SKM-1 treated with dmso at 0.1 percent for 144 hours (cell line): ENCODE measurements around the gene PLA2G4C.

ENCODE experiments used
- DNase-seq: peaks from one replicate; lab custom pipeline; 2025; ENCODE audit not compliant: unreplicated experiment; lab: John Stamatoyannopoulos, UW

The PLA2G4C gene

GRCh38 chr19:48059331-48059730, 51.3 kb downstream of the PLA2G4C start:
- DNase-seq = no peak

GRCh38 chr19:48053856-48054255, 56.8 kb downstream of the PLA2G4C start:
- DNase-seq = no peak

- DNase-seq = no peak
Observed at GRCh38 chr19:48053076-48053475, 57.5 kb downstream of the PLA2G4C start.

GRCh38 chr19:48051335-48052033, 59.1 kb downstream of the PLA2G4C start:
- no peak for DNase-seq

- no peak for DNase-seq
Observed at GRCh38 chr19:48044561-48044960, 66.1 kb downstream of the PLA2G4C start.

- DNase-seq = no peak
Observed at GRCh38 chr19:48043675-48044258, 66.8 kb downstream of the PLA2G4C start, which contains the start of gene CABP5. CABP5 (minus strand) TSS chr19:48044079; CDS start chr19:48043922, 157 bp downstream.

- no peak for DNase-seq
Observed at GRCh38 chr19:48041877-48042580, 68.6 kb downstream of the PLA2G4C start.

GRCh38 chr19:48036765-48037164, 73.9 kb downstream of the PLA2G4C start:
- DNase-seq = no peak

- no peak for DNase-seq
Observed at GRCh38 chr19:48033604-48034003, 77.0 kb downstream of the PLA2G4C start.

- DNase-seq = no peak
Observed at GRCh38 chr19:48030073-48030472, 80.5 kb downstream of the PLA2G4C start.

- no peak for DNase-seq
Observed at GRCh38 chr19:48029431-48029830, 81.2 kb downstream of the PLA2G4C start.

GRCh38 chr19:48025480-48025879, 85.1 kb downstream of the PLA2G4C start:
- DNase-seq = no peak

- DNase-seq = no peak
Observed at GRCh38 chr19:48023518-48023917, 87.1 kb downstream of the PLA2G4C start.

- DNase-seq = no peak
Observed at GRCh38 chr19:48023011-48023410, 87.6 kb downstream of the PLA2G4C start.

- DNase-seq = no peak
Observed at GRCh38 chr19:48020686-48021085, 89.9 kb downstream of the PLA2G4C start.

GRCh38 chr19:48010932-48011758, 99.5 kb downstream of the PLA2G4C start:
- no peak for DNase-seq

- no peak for DNase-seq
Observed at GRCh38 chr19:48006762-48007161, 103.9 kb downstream of the PLA2G4C start.

- DNase-seq = no peak
Observed at GRCh38 chr19:48004236-48004635, 106.4 kb downstream of the PLA2G4C start.

- no peak for DNase-seq
Observed at GRCh38 chr19:48000846-48001245, 109.8 kb downstream of the PLA2G4C start.

- DNase-seq = no peak
Observed at GRCh38 chr19:47998800-47999199, 111.8 kb downstream of the PLA2G4C start.
